ENCODE results near the gene BTK.

Gene BTK

DNA sequence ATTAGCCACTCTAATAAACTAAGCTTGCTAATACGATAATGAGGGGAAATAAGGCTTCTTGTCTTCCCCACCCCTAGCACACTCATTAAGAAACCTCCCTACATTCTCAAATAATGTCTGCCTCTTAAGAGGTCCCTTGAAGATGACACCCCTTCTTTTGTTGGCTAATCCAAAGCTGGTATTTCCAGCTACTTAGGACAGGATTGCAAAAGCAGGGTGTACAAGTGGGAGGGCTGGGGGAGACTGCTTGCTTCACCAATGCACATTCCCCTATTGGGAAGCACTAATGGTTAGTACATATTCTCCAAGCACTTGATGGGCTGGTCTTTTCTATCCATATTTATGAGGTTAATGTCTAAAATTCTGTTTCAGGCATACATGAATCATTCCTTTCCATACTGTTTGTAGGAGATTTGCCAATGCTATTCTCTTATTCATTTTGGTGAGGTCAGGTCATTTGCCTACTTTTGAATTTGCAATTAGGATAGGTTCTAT is 20.6 kb downstream of the BTK start:
- no peak overlapping the region for H3K4me3 ChIP-seq (ENCODE audit: low read length)
- TF ChIP-seq, protein P1, sequence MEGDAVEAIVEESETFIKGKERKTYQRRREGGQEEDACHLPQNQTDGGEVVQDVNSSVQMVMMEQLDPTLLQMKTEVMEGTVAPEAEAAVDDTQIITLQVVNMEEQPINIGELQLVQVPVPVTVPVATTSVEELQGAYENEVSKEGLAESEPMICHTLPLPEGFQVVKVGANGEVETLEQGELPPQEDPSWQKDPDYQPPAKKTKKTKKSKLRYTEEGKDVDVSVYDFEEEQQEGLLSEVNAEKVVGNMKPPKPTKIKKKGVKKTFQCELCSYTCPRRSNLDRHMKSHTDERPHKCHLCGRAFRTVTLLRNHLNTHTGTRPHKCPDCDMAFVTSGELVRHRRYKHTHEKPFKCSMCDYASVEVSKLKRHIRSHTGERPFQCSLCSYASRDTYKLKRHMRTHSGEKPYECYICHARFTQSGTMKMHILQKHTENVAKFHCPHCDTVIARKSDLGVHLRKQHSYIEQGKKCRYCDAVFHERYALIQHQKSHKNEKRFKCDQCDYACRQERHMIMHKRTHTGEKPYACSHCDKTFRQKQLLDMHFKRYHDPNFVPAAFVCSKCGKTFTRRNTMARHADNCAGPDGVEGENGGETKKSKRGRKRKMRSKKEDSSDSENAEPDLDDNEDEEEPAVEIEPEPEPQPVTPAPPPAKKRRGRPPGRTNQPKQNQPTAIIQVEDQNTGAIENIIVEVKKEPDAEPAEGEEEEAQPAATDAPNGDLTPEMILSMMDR (IDR thresholded peaks at IDR 0.05; ENCODE audit: insufficient read depth, low read depth, low read length, missing control alignments): no peak
- peak; percentile 32 for DNase-seq (ENCODE audit: low read depth)

DNA sequence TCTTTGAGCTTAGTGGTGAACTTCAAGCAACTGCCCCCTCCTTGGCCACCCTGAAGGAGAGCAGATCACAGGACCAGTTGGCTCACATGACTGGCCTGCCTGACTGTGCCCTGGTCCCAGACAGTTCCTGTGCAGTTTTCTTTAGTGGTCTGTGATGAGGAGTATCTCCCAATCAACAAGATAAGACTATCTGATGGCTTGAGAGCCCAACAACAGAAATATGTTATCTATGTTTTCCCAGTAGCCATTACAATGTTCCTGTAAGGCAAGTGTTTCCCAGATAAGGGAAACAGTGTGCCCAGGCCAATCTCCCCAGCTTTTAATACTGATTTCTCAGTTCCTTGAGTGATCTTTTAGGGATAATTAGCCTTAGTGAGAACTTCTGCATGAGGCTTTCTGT is 23.2 kb downstream of the BTK start:
- H3K4me3 ChIP-seq (ENCODE audit: low read length): no peak overlapping the region
- TF ChIP-seq, protein P1 (IDR thresholded peaks at IDR 0.05; ENCODE audit: insufficient read depth, low read depth, low read length, missing control alignments): no peak
- no peak for DNase-seq (ENCODE audit: low read depth)

DNA sequence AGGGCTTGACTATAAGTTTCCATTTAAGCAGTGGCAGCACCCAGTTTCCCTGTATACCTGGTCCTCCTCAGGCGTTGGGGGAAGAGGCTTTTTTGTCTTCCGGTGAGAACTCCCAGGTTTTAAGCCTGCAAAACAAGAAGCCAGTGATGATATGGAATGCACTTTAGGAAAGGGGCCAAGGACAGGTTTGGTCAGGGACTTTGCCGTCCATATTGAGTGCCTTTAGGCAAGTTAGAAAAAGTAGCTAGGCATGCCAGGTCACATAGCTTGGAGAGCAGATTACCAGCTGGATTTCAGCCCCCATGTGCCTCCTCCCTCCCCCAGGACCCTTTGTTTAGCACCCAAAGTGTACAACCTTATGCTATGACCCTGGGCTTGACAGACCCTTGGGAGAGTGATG is 23.9 kb downstream of the BTK start:
- TF ChIP-seq, protein P1 (IDR thresholded peaks at IDR 0.05; ENCODE audit: insufficient read depth, low read depth, low read length, missing control alignments): no peak
- no peak overlapping the region for H3K4me3 ChIP-seq (ENCODE audit: low read length)
- DNase-seq (ENCODE audit: low read depth): peak; percentile 2

DNA sequence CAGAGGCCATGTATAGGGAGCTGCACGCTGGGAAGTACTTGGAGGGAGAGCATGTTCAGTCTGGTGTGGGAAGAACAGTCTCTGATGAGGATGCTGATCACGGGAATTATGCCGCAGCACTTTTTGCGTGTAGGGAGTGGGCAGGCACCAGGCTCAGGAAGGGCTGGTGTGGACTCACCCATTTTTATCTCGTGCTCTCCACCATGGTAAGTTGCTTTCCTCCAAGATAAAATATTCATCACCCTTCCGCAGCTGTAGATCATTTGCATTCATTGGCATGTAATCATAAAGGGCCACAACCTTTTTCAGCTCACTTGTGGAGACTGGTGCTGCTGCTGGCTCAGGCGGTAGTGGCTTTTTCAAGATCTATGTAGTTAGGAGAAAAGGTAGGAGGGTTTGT is 25.6 kb downstream of the BTK start:
- DNase-seq (ENCODE audit: low read depth): no peak
- TF ChIP-seq, protein P1 (IDR thresholded peaks at IDR 0.05; ENCODE audit: insufficient read depth, low read depth, low read length, missing control alignments): no peak
- no peak overlapping the region for H3K4me3 ChIP-seq (ENCODE audit: low read length)

DNA sequence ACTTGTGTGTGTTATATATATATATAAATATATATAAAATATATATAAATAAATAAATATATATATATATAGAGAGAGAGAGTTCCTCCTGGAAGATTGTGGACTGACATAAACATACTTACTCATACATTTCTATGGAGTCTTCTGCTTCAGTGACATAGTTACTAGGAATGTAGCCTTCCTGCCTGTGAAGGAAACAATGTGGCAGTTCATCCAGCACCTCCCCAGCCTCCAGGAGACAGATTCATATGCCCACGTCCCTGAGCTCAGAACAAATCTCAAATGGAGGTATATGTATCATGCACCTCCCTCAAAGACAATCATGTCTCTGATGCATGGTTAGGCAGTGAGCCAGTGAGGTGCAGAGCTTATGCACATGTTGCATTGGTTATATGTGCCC is 26.0 kb downstream of the BTK start:
- no peak overlapping the region for H3K4me3 ChIP-seq (ENCODE audit: low read length)
- peak; percentile 59 for DNase-seq (ENCODE audit: low read depth)
- TF ChIP-seq, protein P1 (IDR thresholded peaks at IDR 0.05; ENCODE audit: insufficient read depth, low read depth, low read length, missing control alignments): no peak

DNA sequence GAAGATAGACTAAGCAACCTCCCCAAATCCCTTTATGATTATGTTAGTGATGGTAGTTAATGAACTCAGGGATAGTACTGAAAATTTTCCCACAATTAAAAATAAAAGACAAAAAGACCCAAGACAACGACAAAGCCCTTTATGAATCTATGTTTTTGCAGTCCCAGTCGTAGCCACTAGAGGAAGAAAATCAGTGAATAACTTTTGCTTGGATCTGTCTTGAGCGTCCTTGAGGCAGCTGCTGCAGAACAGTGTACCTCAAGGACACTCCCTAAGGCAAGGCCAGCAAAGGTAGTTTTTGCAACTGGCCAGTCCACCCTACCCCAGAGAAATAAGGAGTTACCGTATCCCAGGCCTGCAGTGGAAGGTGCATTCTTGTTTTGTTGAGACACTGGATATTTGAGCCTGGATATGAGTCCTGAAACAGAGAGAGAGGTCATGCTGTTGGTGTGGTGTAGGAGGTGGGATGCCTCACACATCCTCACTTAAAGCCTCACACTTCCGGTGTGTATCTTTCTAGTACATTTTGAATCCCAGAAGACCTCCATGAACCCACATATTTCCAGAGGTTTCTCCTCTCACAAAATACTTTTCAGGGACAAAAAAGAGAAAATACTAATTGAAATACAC is 28.7 kb downstream of the BTK start:
- no peak for DNase-seq (ENCODE audit: low read depth)
- no peak overlapping the region for H3K4me3 ChIP-seq (ENCODE audit: low read length)
- TF ChIP-seq, protein P1 (IDR thresholded peaks at IDR 0.05; ENCODE audit: insufficient read depth, low read depth, low read length, missing control alignments): peak; percentile 24

DNA sequence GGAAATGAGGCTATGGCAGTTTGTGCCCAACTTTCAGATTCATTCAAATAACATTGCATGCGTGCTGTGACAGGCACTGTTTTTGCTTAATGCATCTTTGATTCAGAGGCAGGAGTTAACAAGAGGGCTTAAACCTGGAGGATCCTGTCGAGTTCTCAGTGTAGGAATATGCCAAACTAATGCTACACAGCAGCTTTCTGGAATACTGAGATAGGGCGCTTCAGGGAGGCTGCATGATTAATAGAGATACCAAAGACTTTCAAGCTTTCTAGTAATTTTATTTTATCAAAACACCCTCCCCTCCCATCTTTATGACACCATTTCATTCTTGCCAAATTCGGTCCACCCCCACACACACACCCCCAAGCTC is 36.8 kb downstream of the BTK start:
- DNase-seq (ENCODE audit: low read depth): no peak
- TF ChIP-seq, protein P1 (IDR thresholded peaks at IDR 0.05; ENCODE audit: insufficient read depth, low read depth, low read length, missing control alignments): no peak
- peak overlapping the region; percentile 70 for H3K4me3 ChIP-seq (ENCODE audit: low read length)
